ENCODE measurements around the gene OR51B6.
A peak's percentile ranks its signal among the peaks of the same experiment; 100 is the strongest.
"Not testable (repeated sequence)": the region's sequence is repeated elsewhere in the genome, so short reads cannot be mapped to it uniquely, and the experiment has no call there.

The OR51B6 gene

DNA sequence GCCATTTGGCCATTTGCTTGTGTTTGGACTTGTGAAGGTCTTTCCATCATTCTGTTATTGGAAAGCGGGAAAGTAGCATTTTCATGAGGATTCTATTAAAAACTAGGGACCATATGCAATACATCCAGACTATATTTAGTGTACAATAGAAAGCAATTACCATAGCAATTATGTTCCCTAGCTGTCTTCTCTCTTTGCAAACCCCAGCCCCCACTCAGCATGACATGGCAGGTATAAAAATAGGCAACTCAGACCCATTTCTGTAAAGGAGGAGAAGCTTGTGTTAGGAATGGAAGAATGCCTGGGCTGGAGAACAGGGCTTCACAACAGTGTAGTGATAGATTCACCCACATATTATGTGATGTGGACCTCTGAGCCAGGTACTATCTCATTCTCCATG, 12.4 kb downstream of the OR51B6 start:
- FAIRE-seq (no peak), DNase-seq (ENCODE audit: insufficient read length, low spot score) (no peak)

DNA sequence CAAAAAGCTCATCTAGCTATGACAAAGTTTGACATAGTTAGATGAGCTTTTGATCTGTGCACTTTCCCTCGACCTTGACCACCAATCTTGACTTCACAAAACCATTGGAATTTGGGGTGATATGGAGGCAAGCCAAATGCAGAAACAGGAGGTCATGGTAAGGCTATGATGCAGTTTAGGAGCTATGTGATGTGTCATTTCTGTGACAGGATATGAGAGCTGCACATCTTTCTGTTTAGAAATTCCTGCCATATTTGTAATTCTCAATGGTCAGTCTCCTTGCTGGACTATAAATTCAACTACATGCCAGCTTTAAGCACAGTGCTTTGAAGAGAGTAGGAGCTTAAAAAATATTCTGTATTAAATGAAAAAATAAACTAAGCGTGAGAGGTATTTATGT, 12.9 kb downstream of the OR51B6 start:
- DNase-seq (ENCODE audit: insufficient read length, low spot score) (peak; percentile 55), FAIRE-seq (peak; percentile 85)

DNA sequence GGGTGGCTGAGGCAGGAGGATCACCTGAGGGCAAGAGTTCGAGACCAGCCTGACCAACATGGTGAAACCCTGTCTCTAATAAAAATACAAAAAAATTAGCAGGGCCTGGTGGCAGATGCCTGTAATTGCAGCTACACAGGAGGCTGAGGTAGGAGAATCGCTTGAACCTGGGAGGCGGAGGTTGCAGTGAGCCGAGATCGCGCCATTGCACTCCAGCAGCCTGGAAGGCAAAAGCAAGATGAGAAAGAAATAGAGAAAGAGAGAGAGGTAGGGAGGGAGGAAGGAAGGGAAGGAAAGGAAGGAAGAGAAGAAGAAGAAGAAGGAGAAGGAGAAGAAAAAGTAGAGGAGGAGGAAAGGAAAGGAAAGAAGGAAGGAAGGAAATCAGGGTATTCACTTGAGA, 15.1 kb downstream of the OR51B6 start:
- not testable (repeated sequence) for DNase-seq (ENCODE audit: insufficient read length, low spot score); FAIRE-seq

DNA sequence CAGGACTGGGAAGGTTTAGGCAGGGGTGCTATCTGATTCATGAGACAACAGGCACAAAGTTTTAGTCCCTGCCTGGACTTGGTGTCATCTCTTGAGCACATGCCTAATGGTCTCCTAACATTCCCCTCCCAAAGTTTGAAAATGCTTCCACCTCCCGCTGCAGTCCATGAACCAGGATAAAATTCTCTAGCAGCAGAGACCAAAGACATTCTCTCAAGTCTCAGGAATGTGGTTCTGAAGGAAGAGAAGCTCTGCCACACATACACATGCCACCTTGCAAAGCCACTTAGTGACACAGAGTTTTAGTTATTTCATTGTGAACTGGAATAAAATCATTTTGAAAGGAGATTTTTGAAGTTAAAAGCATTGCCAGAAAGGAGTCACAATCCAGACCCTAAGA, 15.5 kb downstream of the OR51B6 start:
- FAIRE-seq = no peak
- no peak for DNase-seq (ENCODE audit: insufficient read length, low spot score)

DNA sequence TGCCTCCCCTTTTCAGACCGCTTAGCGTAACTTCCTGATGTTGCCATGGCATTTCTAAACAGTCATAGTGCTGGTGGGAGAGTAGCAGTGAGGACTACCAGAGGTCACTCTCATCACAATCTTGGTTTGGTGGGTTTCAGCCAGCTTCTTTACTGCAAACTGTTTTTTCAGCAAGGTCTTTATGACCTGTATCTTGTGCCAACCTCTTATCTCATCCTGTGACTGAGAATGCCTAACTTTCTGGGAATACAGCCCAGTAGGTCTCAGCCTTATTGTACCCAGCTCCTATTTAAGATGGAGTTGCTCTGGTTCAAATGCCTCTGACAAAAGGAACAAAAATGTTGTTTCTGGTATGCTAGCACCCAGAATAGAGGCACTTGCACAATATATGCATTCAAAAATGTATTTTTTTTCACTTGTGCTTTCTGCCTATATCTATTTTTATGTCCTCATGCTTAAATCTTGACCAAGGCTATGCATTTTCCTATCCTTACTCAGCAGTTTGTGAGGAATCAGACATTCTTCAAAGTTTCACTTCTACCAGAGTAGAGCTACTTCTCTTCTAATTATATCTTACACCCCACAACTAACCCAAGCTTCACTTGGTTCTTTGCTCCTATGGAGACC, 16.3 kb downstream of the OR51B6 start:
- DNase-seq (ENCODE audit: insufficient read length, low spot score) = no peak

DNA sequence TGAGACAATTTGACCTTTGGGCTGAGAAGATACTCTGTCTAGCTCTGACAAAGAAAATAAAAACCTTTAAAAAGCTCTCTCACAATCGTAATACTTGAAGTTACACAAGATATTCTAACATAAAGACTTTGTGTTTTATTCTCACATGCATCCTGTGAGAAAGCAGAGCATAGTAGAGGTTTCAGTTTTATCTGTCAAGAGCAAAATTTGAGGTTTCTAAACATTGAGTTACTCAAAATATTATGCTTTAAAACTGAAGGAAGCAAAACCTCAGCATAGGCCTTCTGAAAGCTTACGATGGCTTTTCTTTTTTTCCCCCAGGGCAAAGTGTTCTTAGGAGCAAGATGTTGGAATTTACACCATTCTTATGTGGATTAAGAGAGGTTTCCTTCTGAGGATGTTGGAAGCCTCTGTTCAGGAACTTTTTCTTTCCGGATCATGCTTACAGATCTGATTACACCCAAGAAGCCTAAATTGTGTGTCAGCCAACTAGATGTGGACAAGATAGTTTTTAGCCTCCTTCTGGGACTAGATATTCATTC, 17.3 kb downstream of the OR51B6 start:
- no peak for FAIRE-seq
- DNase-seq (ENCODE audit: insufficient read length, low spot score) = no peak

More for the DNA sequence above, 16.3 kb downstream of the OR51B6 start:
- FAIRE-seq = no peak

DNA sequence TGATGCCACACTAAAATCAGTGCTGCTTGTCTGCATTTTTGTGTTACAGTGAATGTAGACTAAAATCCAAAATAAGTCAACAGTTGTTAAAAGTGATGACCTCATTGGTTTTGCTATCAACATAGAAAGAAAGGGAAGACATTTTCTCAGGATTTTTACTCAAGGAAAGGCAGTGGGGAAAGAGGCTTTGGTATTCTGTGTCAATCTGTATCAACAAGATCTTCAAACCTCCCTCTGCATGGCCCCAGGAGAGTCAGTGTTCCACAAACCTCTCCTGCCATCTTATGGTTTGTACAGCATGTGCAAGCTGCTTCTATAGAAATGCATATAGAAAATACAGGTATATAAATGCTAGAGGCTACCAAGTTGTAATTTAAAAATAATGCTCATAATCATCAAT, 18.5 kb downstream of the OR51B6 start:
- peak; percentile 26 for DNase-seq (ENCODE audit: insufficient read length, low spot score)
- FAIRE-seq = no peak

DNA sequence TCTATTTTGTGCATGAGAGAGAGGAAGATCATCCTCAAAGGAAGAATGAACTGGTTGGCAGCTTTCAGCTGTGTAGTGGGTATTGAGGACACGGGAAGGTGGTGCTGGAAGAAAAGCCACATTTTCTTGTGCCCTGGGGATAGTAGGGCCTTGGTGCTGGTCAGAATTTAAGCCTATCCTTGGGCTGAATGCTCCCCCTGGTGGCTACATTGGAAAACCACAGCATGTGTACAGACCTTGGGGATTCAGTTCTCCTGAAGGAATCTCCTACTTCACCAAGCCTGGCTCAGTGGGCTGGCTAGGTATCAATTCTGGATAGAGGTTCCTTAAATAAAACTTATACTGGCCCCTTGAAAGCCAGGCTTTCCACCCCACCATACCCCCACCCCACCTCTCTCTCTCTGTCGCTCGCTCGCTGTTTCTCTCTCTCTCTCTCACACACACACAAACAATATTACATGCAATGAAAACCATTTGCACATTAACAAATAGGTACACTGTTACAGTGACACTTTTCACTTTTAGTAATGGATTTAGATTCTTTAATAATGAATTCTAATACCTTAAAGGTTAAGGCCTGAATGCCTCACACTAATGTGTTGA, 29.5 kb downstream of the OR51B6 start:
- FAIRE-seq (no peak), DNase-seq (ENCODE audit: insufficient read length, low spot score) (peak; percentile 33)

DNA sequence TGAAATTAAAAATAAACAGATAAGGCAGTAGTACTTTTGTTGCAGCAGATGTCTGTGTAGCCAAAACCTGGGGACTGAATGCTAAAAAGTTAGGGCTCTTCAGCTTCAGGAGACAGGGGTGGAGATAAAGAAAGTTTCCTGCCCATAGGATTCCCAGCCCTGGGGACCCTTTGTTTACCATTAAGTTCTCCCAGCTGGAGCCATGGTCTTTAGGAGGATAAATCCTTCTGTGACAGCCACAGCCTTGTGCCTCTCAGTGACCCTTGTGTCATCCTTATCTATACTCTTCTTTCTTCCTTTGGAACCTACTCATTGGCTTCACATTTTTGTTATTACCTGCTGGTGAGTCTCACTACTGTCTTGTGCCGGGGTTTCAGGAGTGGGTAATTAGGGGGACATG, 32.3 kb downstream of the OR51B6 start, which contains the start of gene OR51M1:
TSS of gene OR51M1 (plus strand) at position 237 of the 400 bp plus-strand sequence. CDS start 5,587 bp downstream, outside the sequence.
- FAIRE-seq = no peak
- DNase-seq (ENCODE audit: insufficient read length, low spot score) = no peak

DNA sequence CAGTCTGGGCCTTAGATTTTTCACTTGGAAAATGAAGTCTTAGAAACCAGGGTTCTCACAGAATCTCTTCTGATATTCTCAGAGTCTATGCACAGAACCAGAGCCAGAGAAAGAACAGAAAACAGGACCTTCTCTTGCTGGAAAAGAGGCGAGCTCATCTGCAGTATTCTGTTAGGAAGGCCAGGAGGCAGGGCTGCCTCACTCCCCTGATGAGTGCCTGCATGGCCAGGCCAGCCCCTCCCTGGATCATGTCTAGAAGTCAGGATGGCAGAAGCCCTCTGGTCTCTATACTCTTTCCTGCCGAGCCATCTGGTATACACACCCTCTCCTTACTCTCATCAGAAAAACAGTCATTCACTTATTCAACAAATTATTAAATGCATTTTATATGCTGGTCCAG, 33.0 kb downstream of the OR51B6 start:
- no peak for DNase-seq (ENCODE audit: insufficient read length, low spot score)
- FAIRE-seq = no peak

DNA sequence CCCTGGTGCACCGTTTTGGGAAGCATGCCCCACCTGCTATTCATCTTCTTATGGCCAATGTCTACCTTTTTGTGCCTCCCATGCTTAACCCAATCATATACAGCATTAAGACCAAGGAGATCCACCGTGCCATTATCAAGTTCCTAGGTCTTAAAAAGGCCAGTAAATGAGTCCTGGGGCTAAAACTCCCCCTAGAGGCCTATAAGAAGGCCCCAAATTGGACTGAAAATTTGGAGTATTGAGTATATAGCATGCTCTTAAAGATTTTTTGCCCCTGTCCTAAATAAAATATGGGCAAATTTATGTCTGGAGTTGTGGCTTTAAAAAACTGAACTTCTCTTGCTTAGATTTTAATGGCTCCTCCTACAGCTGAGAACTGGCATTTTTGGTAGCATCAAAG, 38.9 kb downstream of the OR51B6 start:
- DNase-seq (ENCODE audit: insufficient read length, low spot score) (no peak), FAIRE-seq (no peak)

DNA sequence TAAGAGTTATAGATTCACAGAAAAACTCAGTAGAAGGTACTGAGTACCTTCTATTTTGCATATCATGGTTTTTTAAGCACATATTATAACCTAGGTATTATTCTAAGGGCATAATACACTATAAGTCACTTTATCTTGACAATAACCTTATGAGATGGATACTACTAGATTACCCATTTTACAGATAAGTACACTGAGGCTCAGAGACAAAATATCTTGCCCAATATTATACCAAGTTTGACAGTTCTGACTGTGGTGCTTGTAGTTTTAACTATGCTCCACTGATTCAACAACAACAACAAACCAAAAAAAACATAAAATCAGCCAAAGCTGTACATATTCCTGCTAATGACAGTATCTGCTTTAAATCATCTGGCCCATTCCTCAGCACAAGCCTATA, 42.8 kb downstream of the OR51B6 start:
- DNase-seq (ENCODE audit: insufficient read length, low spot score) (no peak), FAIRE-seq (no peak)

DNA sequence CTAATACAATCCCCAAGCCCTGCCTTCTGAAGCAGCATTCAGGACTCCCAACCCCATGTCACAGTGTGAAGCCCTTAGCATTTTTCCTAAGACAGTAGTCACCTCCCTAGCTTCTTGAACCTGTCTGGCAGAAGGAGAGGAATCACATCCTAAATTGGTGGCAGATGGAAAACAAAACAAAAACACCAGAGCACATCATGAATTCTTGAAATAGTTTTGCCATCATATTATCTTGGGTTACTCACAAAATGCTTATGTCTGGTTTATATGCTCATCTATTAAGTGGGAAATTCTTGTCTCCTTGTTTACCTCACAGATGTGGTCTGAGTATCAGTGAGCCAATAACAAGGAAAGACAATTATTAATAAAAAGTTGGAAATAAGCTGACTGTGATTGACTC, 47.6 kb downstream of the OR51B6 start:
- no peak for FAIRE-seq
- no peak for DNase-seq (ENCODE audit: insufficient read length, low spot score)

Measured in HTR-8/SVneo (cell line).